NB4 (cell line): ENCODE data around the gene DNAJC21.

Experiments
- CTCF ChIP-seq: IDR thresholded peaks from one replicate; pipeline ENCODE4 v1.5.1; 2012; ENCODE audit warnings: low read depth, low read length
- MAX ChIP-seq: IDR thresholded peaks from 2 replicates; pipeline ENCODE4 v1.6.1; 2011; ENCODE audit warnings: low read depth, low read length
- MYC ChIP-seq: IDR thresholded peaks from 2 replicates; pipeline ENCODE4 v1.6.1; 2011; ENCODE audit warnings: low read depth, low read length
- POLR2A ChIP-seq: IDR thresholded peaks from 2 replicates; pipeline ENCODE4 v1.6.1; 2011; ENCODE audit warnings: mild to moderate bottlenecking; ENCODE audit not compliant: insufficient read length; ENCODE audit errors: extremely low read depth

DNA sequence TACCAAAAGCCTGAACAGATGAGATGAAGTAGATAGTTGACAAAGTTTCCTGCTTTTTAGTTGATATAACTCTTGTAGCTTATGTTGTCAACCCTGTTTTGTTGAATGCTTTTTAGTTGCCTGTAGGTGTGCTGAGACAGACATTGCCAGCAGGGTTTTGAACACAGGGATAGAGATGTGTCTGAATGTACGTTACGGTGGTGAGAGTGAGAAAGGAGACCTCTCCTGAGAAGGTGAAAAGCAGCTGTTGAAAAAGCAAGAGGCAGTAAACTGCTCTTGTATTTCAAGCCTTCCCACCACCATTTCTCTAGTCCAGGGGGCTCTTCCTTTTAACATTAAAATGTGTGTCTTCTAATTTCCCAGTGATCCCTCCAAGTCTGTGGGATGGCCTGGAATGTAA is 14.7 kb downstream of the DNAJC21 start:
- TF ChIP-seq CTCF (no peak), POLR2A (no peak), MYC (no peak), MAX (no peak)
